ENCODE measurements around the gene CHRNB1. TPM values are rescaled to one million over a fixed set of nuclear protein-coding genes. Genes with fewer than 3 reads are reported as not detected.

The CHRNB1 gene, protein sequence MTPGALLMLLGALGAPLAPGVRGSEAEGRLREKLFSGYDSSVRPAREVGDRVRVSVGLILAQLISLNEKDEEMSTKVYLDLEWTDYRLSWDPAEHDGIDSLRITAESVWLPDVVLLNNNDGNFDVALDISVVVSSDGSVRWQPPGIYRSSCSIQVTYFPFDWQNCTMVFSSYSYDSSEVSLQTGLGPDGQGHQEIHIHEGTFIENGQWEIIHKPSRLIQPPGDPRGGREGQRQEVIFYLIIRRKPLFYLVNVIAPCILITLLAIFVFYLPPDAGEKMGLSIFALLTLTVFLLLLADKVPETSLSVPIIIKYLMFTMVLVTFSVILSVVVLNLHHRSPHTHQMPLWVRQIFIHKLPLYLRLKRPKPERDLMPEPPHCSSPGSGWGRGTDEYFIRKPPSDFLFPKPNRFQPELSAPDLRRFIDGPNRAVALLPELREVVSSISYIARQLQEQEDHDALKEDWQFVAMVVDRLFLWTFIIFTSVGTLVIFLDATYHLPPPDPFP
- 13.1 to 51.3 TPM (median 22.0 TPM) in 3 replicates for polyA plus RNA-seq
- polyA plus RNA-seq (2011; ENCODE audit: low read depth), result 14.3 TPM
- 15.8 and 16.7 TPM in 2 replicates for polyA plus RNA-seq (2011; cell fraction: cytosol; rRNA removed)
- polyA plus RNA-seq (2011; cell fraction: nucleus; rRNA removed), result 47.0 and 51.6 TPM in 2 replicates
- polyA plus RNA-seq (2012; ENCODE audit: low replicate concordance), result 19.7 and 32.4 TPM in 2 replicates
- 11.3 to 63.6 TPM (median 19.1 TPM) in 3 replicates for polyA minus RNA-seq
- polyA minus RNA-seq (2011; cell fraction: cytosol; rRNA and poly(A)+ RNA removed), result 5.2 TPM
- 9.8 and 14.5 TPM in 2 replicates for polyA minus RNA-seq (2011; cell fraction: nucleus; rRNA and poly(A)+ RNA removed)

DNA sequence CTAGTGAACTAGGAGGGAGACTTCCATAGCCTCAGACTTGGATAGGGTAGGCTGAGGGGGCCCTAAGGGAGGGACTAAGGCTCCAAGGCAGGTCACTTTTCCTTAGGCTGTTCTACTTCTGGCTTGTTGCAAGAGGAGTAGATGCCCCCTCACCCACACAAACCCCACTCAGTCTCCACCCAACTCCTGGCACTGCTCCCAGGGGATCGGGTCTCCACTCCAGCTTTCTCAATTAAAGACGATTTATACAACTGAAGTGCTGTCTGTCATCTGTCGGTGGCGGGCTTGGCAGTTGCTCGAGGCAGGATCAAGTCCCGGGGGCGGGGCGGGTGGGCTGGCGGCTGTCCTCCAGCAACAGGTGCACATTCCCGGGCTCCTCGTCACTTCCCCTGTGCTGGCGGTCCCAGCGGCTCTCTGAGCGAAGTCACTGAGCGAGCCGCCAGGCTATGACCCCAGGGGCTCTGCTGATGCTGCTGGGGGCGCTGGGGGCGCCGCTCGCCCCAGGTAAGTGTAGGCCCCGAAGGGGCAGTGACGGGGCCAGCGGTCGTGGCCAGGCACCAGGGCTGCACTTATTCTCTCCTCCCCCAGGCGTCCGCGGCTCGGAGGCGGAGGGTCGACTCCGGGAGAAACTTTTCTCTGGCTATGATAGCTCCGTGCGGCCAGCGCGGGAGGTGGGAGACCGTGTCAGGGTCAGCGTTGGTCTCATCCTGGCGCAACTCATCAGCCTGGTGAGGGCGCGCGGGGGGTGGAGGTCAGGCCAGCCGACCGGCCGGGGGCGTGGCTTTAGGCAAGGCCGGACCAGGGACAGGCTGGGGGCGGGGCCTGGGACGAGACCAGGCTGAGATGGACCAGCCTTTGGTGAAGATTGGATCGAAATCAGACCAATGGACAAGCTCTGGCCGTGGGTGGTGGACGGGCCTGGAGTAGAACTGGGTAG is at the start of gene CHRNB1:
CHRNB1 (plus strand) TSS at position 380 of the 937 bp plus-strand sequence; CDS start at position 447, 67 bp downstream.
- H3K36me3 ChIP-seq (ENCODE audit: control insufficient read depth in 2 of 2, extremely low read depth in 1 of 2, insufficient read depth in 2 of 2, low read length in 2 of 2), result peaks cover 3 to 8% of the 10 kb centered on the region in 2 experiments
- H3K9ac ChIP-seq (ENCODE audit: control insufficient read depth, extremely low read depth, insufficient read depth, low read length), result peak within 1 kb of the TSS; percentile 62
- H3K9me3 ChIP-seq (ENCODE audit: control insufficient read depth, low read depth, low read length), result no peaks in the 10 kb centered on the region
- H3K79me2 ChIP-seq (ENCODE audit: control insufficient read depth, insufficient read depth, low read length), result no peaks in the 10 kb centered on the region
- DNase-seq (ENCODE audit: low read depth, low spot score) (no peak), FAIRE-seq (no peak)
- H3K4me1 ChIP-seq (ENCODE audit: control insufficient read depth, extremely low read depth, insufficient read depth, low read length), result peaks cover 47% of the 10 kb centered on the region
- peak within 1 kb of the TSS; percentile 74 for H3K27ac ChIP-seq (ENCODE audit: control insufficient read depth, insufficient read depth, low read length)
- dilution Hi-C loops (cut with MboI; ENCODE audit: extremely low pct_ligation_motif_present, low sequenced_read_pairs), result no loop called here
- H2AFZ ChIP-seq (ENCODE audit: control insufficient read depth, low read length), result peak within 1 kb of the TSS; percentile 62
- H3K27me3 ChIP-seq (ENCODE audit: control insufficient read depth, extremely low read depth, insufficient read depth, low read length), result no peaks in the 10 kb centered on the region
- TF ChIP-seq CTCF (optimal IDR thresholded peaks at IDR 0.05 in 1 of 3, IDR thresholded peaks at IDR 0.05 in 1 of 3, conservative IDR thresholded peaks at IDR 0.05 in 1 of 3; ENCODE audit: extremely low read depth in 1 of 3, insufficient read depth in 2 of 3, low read length in 3 of 3), result peak in 1 of 3 experiments; percentile 18
- TF ChIP-seq EZH2 (IDR thresholded peaks at IDR 0.05; ENCODE audit: low read length), result no peak
- peaks cover 5% of the 10 kb centered on the region for H3K9me1 ChIP-seq (ENCODE audit: control insufficient read depth, extremely low read depth, insufficient read depth, low read length)
- H4K20me1 ChIP-seq (ENCODE audit: control insufficient read depth, extremely low read depth, insufficient read depth, low read length), result no peaks in the 10 kb centered on the region
- H3K4me2 ChIP-seq (ENCODE audit: control insufficient read depth, extremely low read depth, insufficient read depth, low read depth, low read length), result peak within 1 kb of the TSS; percentile 77
- H3K4me3 ChIP-seq (ENCODE audit: control insufficient read depth in 2 of 3, extremely low read depth in 1 of 3, insufficient read depth in 2 of 3, low read depth in 1 of 3, low read length in 3 of 3), result peak within 1 kb of the TSS; percentile 40 to 67 (median 57)

DNA sequence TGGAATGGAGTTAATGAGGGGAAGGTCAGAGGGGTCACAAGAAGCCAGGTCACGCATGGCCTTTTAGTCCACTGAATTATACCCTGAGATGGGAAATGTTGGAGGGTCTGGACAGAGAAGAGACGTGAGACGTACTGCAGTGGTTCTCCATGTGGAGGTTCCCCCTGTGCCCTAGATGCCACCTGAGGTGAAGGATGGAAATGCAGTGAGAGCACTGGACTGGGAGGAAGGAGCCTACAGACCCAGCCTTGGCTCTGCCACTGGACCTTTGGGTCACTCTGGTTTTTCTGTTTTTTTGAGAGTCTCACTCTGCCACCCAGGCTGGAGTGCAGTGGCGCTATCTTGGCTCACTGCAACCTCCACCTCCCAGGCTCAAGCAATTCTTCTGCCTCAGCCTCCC is 48.7 kb upstream of the CHRNB1 start:
- dilution Hi-C loops (cut with MboI; ENCODE audit: extremely low pct_ligation_motif_present, low sequenced_read_pairs), result no loop called here

More for the DNA sequence above, 48.7 kb upstream of the CHRNB1 start:
- Histone ChIP-seq H3K9me1 (ENCODE audit: control insufficient read depth, extremely low read depth, insufficient read depth, low read length) (peaks cover 3% of the 10 kb centered on the region), H3K4me1 (ENCODE audit: control insufficient read depth, extremely low read depth, insufficient read depth, low read length) (peaks cover 11% of the 10 kb centered on the region), H3K27ac (ENCODE audit: control insufficient read depth, insufficient read depth, low read length) (no peak overlapping the region), H3K9ac (ENCODE audit: control insufficient read depth, extremely low read depth, insufficient read depth, low read length) (no peak overlapping the region), H3K9me3 (ENCODE audit: control insufficient read depth, low read depth, low read length) (no peaks in the 10 kb centered on the region), H4K20me1 (ENCODE audit: control insufficient read depth, extremely low read depth, insufficient read depth, low read length) (no peaks in the 10 kb centered on the region), H3K27me3 (ENCODE audit: control insufficient read depth, extremely low read depth, insufficient read depth, low read length) (no peaks in the 10 kb centered on the region), H3K4me2 (ENCODE audit: control insufficient read depth, extremely low read depth, insufficient read depth, low read depth, low read length) (no peak overlapping the region), H2AFZ (ENCODE audit: control insufficient read depth, low read length) (no peak overlapping the region), H3K4me3 (ENCODE audit: control insufficient read depth in 2 of 3, extremely low read depth in 1 of 3, insufficient read depth in 2 of 3, low read depth in 1 of 3, low read length in 3 of 3) (no peak overlapping the region), H3K36me3 (ENCODE audit: control insufficient read depth in 2 of 2, extremely low read depth in 1 of 2, insufficient read depth in 2 of 2, low read length in 2 of 2) (peaks cover 7 to 16% of the 10 kb centered on the region in 2 experiments), H3K79me2 (ENCODE audit: control insufficient read depth, insufficient read depth, low read length) (peaks cover 19% of the 10 kb centered on the region)
- TF ChIP-seq CTCF (optimal IDR thresholded peaks at IDR 0.05 in 1 of 3, IDR thresholded peaks at IDR 0.05 in 1 of 3, conservative IDR thresholded peaks at IDR 0.05 in 1 of 3; ENCODE audit: extremely low read depth in 1 of 3, insufficient read depth in 2 of 3, low read length in 3 of 3) (no peak), EZH2 (IDR thresholded peaks at IDR 0.05; ENCODE audit: low read length) (no peak)
- DNase-seq (ENCODE audit: low read depth, low spot score), result no peak
- no peak for FAIRE-seq
